HFF-Myc (cell line): ENCODE data around the gene CD79B.

ENCODE experiments used
- DNase-seq: peaks from one replicate; pipeline ENCODE4 v3.0.0-alpha.2; 2011; ENCODE audit warnings: low read depth; ENCODE audit errors: extremely low read depth
- H3K4me3 ChIP-seq: replicated peaks from 2 replicates; pipeline ENCODE4 v1.5.1; 2011; ENCODE audit warnings: low read depth, mild to moderate bottlenecking, control low read depth, low read length
- CTCF ChIP-seq: IDR thresholded peaks from 2 replicates; pipeline ENCODE4 v1.5.1; 2012; ENCODE audit warnings: mild to moderate bottlenecking, low read depth, low read length, control low read depth; ENCODE audit errors: missing control alignments

Gene CD79B

GRCh38 chr17:63931981-63932561, at the start of gene CD79B:
TSS of gene CD79B (minus strand) at chr17:63932331. CDS start at chr17:63932261, 70 bp downstream.
- TF ChIP-seq CTCF = no peak
- no peak for DNase-seq
- H3K4me3 ChIP-seq = no peak within 1 kb of the TSS

- TF ChIP-seq CTCF = no peak
- H3K4me3 ChIP-seq = no peak overlapping the region
- no peak for DNase-seq
These were observed 46.4 kb upstream of the CD79B start for GRCh38 chr17:63978272-63979200.

- no peak for DNase-seq
- no peak for TF ChIP-seq CTCF
- H3K4me3 ChIP-seq = no peak overlapping the region
These were observed 44.6 kb upstream of the CD79B start for GRCh38 chr17:63976702-63977101.

GRCh38 chr17:63975541-63976092, 43.5 kb upstream of the CD79B start:
- DNase-seq = no peak
- no peak for TF ChIP-seq CTCF
- H3K4me3 ChIP-seq = no peak overlapping the region

GRCh38 chr17:63974594-63975192, 42.6 kb upstream of the CD79B start:
- no peak overlapping the region for H3K4me3 ChIP-seq
- TF ChIP-seq CTCF = no peak
- DNase-seq = no peak

GRCh38 chr17:63973930-63974593, 41.9 kb upstream of the CD79B start:
- TF ChIP-seq CTCF = no peak
- DNase-seq = no peak
- no peak overlapping the region for H3K4me3 ChIP-seq
